ENCODE data around the gene ADAM12. TPM values are rescaled to one million over a fixed set of nuclear protein-coding genes. Genes with fewer than 3 reads are reported as not detected.

Gene ADAM12
- total RNA-seq, 3 donors from 2014 or later, result 0.34 to 0.87 (median 0.51) TPM

- Mint-ChIP-seq H3K4me3 (peak overlapping the region; percentile 49), H3K27me3 (ENCODE audit: low read depth) (no peaks in the 10 kb centered on the region), H3K36me3 (ENCODE audit: insufficient read depth) (no peaks in the 10 kb centered on the region), H3K9me3 (no peaks in the 10 kb centered on the region), H3K4me1 (ENCODE audit: low read depth) (peaks cover 20% of the 10 kb centered on the region)
- DNase-seq, result no peak
- ATAC-seq, result peak in 1 of 2 donors; percentile 19
Observed at GRCh38 chr10:126042354-126042753, 345.9 kb downstream of the ADAM12 start.

- Mint-ChIP-seq H3K36me3 (ENCODE audit: insufficient read depth) (no peaks in the 10 kb centered on the region), H3K9me3 (no peaks in the 10 kb centered on the region), H3K4me3 (peak overlapping the region; percentile 49), H3K27me3 (ENCODE audit: low read depth) (no peaks in the 10 kb centered on the region), H3K4me1 (ENCODE audit: low read depth) (peaks cover 20% of the 10 kb centered on the region)
- DNase-seq (peak; percentile 28), ATAC-seq (peak; percentile 89 to 95)
Observed at GRCh38 chr10:126041804-126042231, 346.5 kb downstream of the ADAM12 start.

GRCh38 chr10:126041117-126041516 is 347.2 kb downstream of the ADAM12 start:
- no peaks in the 10 kb centered on the region for H3K9me3 Mint-ChIP-seq
- no peaks in the 10 kb centered on the region for H3K36me3 Mint-ChIP-seq (ENCODE audit: insufficient read depth)
- DNase-seq (no peak), ATAC-seq (no peak)
- H3K27me3 Mint-ChIP-seq (ENCODE audit: low read depth), result no peaks in the 10 kb centered on the region
- peaks cover 20% of the 10 kb centered on the region for H3K4me1 Mint-ChIP-seq (ENCODE audit: low read depth)
- no peak overlapping the region for H3K4me3 Mint-ChIP-seq

GRCh38 chr10:126037946-126038345 is 350.3 kb downstream of the ADAM12 start:
- ATAC-seq, result no peak
- Mint-ChIP-seq H3K4me1 (ENCODE audit: low read depth) (peaks cover 20% of the 10 kb centered on the region), H3K27me3 (ENCODE audit: low read depth) (no peaks in the 10 kb centered on the region), H3K4me3 (no peak overlapping the region), H3K36me3 (ENCODE audit: insufficient read depth) (no peaks in the 10 kb centered on the region), H3K9me3 (peaks cover 11% of the 10 kb centered on the region)
- no peak for DNase-seq

- Mint-ChIP-seq H3K4me3 (no peak overlapping the region), H3K4me1 (ENCODE audit: low read depth) (peaks cover 8% of the 10 kb centered on the region), H3K27me3 (ENCODE audit: low read depth) (no peaks in the 10 kb centered on the region), H3K36me3 (ENCODE audit: insufficient read depth) (no peaks in the 10 kb centered on the region), H3K9me3 (peaks cover 11% of the 10 kb centered on the region)
- ATAC-seq, result no peak
- DNase-seq, result no peak
Observed at GRCh38 chr10:126036515-126036914, 351.8 kb downstream of the ADAM12 start.

- DNase-seq, result no peak
- no peaks in the 10 kb centered on the region for H3K27me3 Mint-ChIP-seq (ENCODE audit: low read depth)
- no peaks in the 10 kb centered on the region for H3K36me3 Mint-ChIP-seq (ENCODE audit: insufficient read depth)
- peaks cover 11% of the 10 kb centered on the region for H3K9me3 Mint-ChIP-seq
- H3K4me3 Mint-ChIP-seq, result no peak overlapping the region
- no peaks in the 10 kb centered on the region for H3K4me1 Mint-ChIP-seq (ENCODE audit: low read depth)
- no peak for ATAC-seq
Observed at GRCh38 chr10:126034586-126034985, 353.7 kb downstream of the ADAM12 start.

GRCh38 chr10:126029999-126030398 is 358.3 kb downstream of the ADAM12 start:
- Mint-ChIP-seq H3K9me3 (peaks cover 39% of the 10 kb centered on the region), H3K27me3 (ENCODE audit: low read depth) (peaks cover 1% of the 10 kb centered on the region), H3K36me3 (ENCODE audit: insufficient read depth) (no peaks in the 10 kb centered on the region), H3K4me1 (ENCODE audit: low read depth) (no peaks in the 10 kb centered on the region), H3K4me3 (no peak overlapping the region)
- ATAC-seq, result no peak
- DNase-seq, result no peak

- Mint-ChIP-seq H3K4me1 (ENCODE audit: low read depth) (no peaks in the 10 kb centered on the region), H3K9me3 (peaks cover 33% of the 10 kb centered on the region), H3K27me3 (ENCODE audit: low read depth) (peaks cover 1% of the 10 kb centered on the region), H3K4me3 (no peak overlapping the region), H3K36me3 (ENCODE audit: insufficient read depth) (no peaks in the 10 kb centered on the region)
- ATAC-seq, result no peak
- no peak for DNase-seq
Observed at GRCh38 chr10:126027692-126028091, 360.6 kb downstream of the ADAM12 start.

GRCh38 chr10:126022841-126023240 is 365.4 kb downstream of the ADAM12 start:
- H3K27me3 Mint-ChIP-seq (ENCODE audit: low read depth), result peaks cover 6% of the 10 kb centered on the region
- ATAC-seq (no peak), DNase-seq (no peak)
- peaks cover 21% of the 10 kb centered on the region for H3K9me3 Mint-ChIP-seq
- H3K4me1 Mint-ChIP-seq (ENCODE audit: low read depth), result no peaks in the 10 kb centered on the region
- no peaks in the 10 kb centered on the region for H3K36me3 Mint-ChIP-seq (ENCODE audit: insufficient read depth)
- H3K4me3 Mint-ChIP-seq, result no peak overlapping the region

GRCh38 chr10:126021833-126022500 is 366.3 kb downstream of the ADAM12 start:
- Mint-ChIP-seq H3K9me3 (peaks cover 16% of the 10 kb centered on the region), H3K27me3 (ENCODE audit: low read depth) (peaks cover 8% of the 10 kb centered on the region), H3K4me1 (ENCODE audit: low read depth) (no peaks in the 10 kb centered on the region), H3K4me3 (no peak overlapping the region), H3K36me3 (ENCODE audit: insufficient read depth) (no peaks in the 10 kb centered on the region)
- DNase-seq (no peak), ATAC-seq (no peak)

GRCh38 chr10:126017961-126018560 is 370.2 kb downstream of the ADAM12 start:
- no peak for DNase-seq

GRCh38 chr10:126016882-126017281 is 371.4 kb downstream of the ADAM12 start:
- DNase-seq, result no peak
- peaks cover 10% of the 10 kb centered on the region for H3K4me1 Mint-ChIP-seq (ENCODE audit: low read depth)
- no peaks in the 10 kb centered on the region for H3K9me3 Mint-ChIP-seq
- H3K27me3 Mint-ChIP-seq (ENCODE audit: low read depth), result peaks cover 9% of the 10 kb centered on the region
- H3K36me3 Mint-ChIP-seq (ENCODE audit: insufficient read depth), result no peaks in the 10 kb centered on the region
- no peak overlapping the region for H3K4me3 Mint-ChIP-seq
- ATAC-seq, result no peak

More at GRCh38 chr10:126017961-126018560, 370.2 kb downstream of the ADAM12 start:
- Mint-ChIP-seq H3K4me3 (no peak overlapping the region), H3K36me3 (ENCODE audit: insufficient read depth) (no peaks in the 10 kb centered on the region), H3K27me3 (ENCODE audit: low read depth) (peaks cover 9% of the 10 kb centered on the region), H3K9me3 (no peaks in the 10 kb centered on the region), H3K4me1 (ENCODE audit: low read depth) (peaks cover 6% of the 10 kb centered on the region)
- no peak for ATAC-seq

GRCh38 chr10:126016156-126016805 is 372.0 kb downstream of the ADAM12 start:
- Mint-ChIP-seq H3K27me3 (ENCODE audit: low read depth) (peaks cover 9% of the 10 kb centered on the region), H3K4me3 (no peak overlapping the region)

GRCh38 chr10:126015413-126015812 is 372.9 kb downstream of the ADAM12 start:
- Mint-ChIP-seq H3K9me3 (no peaks in the 10 kb centered on the region), H3K4me3 (no peak overlapping the region), H3K4me1 (ENCODE audit: low read depth) (peaks cover 12% of the 10 kb centered on the region), H3K36me3 (ENCODE audit: insufficient read depth) (no peaks in the 10 kb centered on the region), H3K27me3 (ENCODE audit: low read depth) (peaks cover 9% of the 10 kb centered on the region)
- DNase-seq, result no peak
- ATAC-seq, result no peak

More at GRCh38 chr10:126016156-126016805, 372.0 kb downstream of the ADAM12 start:
- Mint-ChIP-seq H3K36me3 (ENCODE audit: insufficient read depth) (no peaks in the 10 kb centered on the region), H3K4me1 (ENCODE audit: low read depth) (peaks cover 12% of the 10 kb centered on the region), H3K9me3 (no peaks in the 10 kb centered on the region)
- ATAC-seq (no peak), DNase-seq (no peak)

GRCh38 chr10:126014309-126014708 is 374.0 kb downstream of the ADAM12 start:
- Mint-ChIP-seq H3K4me1 (ENCODE audit: low read depth) (peaks cover 12% of the 10 kb centered on the region), H3K4me3 (no peak overlapping the region), H3K27me3 (ENCODE audit: low read depth) (peaks cover 4% of the 10 kb centered on the region), H3K9me3 (no peaks in the 10 kb centered on the region), H3K36me3 (ENCODE audit: insufficient read depth) (no peaks in the 10 kb centered on the region)
- ATAC-seq (no peak), DNase-seq (no peak)

Measured in activated T-cell treated with anti-CD3 and anti-CD28 coated beads, Interleukin-2, amount 50 U/mL, for 4 hours (primary cell).